ENCODE data around the gene DYNC1LI2.

The DYNC1LI2 gene

GRCh38 chr16:66740010-66740409 lies 11.4 kb downstream of the DYNC1LI2 start:
- no peak for DNase-seq (ENCODE audit: low read depth)

- DNase-seq (ENCODE audit: low read depth): no peak
These were observed 15.5 kb downstream of the DYNC1LI2 start for GRCh38 chr16:66735891-66736290.

GRCh38 chr16:66731101-66731500 lies 20.3 kb downstream of the DYNC1LI2 start:
- no peak for DNase-seq (ENCODE audit: low read depth)

- DNase-seq (ENCODE audit: low read depth): no peak
These were observed 22.6 kb downstream of the DYNC1LI2 start for GRCh38 chr16:66728804-66729203.

GRCh38 chr16:66728117-66728787 lies 23.2 kb downstream of the DYNC1LI2 start:
- no peak for DNase-seq (ENCODE audit: low read depth)

- no peak for DNase-seq (ENCODE audit: low read depth)
These were observed 30.6 kb downstream of the DYNC1LI2 start for GRCh38 chr16:66720766-66721165.

GRCh38 chr16:66719246-66719645 lies 32.2 kb downstream of the DYNC1LI2 start:
- DNase-seq (ENCODE audit: low read depth): no peak

GRCh38 chr16:66717776-66718175 lies 33.6 kb downstream of the DYNC1LI2 start:
- DNase-seq (ENCODE audit: low read depth): no peak

GRCh38 chr16:66717112-66717675 lies 34.2 kb downstream of the DYNC1LI2 start:
- peak; percentile 42 for DNase-seq (ENCODE audit: low read depth)

GRCh38 chr16:66714654-66715307 lies 36.6 kb downstream of the DYNC1LI2 start:
- no peak for DNase-seq (ENCODE audit: low read depth)

GRCh38 chr16:66714062-66714461 lies 37.3 kb downstream of the DYNC1LI2 start:
- no peak for DNase-seq (ENCODE audit: low read depth)

GRCh38 chr16:66713076-66713475 lies 38.3 kb downstream of the DYNC1LI2 start:
- DNase-seq (ENCODE audit: low read depth): no peak

- no peak for DNase-seq (ENCODE audit: low read depth)
These were observed 38.9 kb downstream of the DYNC1LI2 start for GRCh38 chr16:66712512-66712911.

GRCh38 chr16:66711581-66711980 lies 39.8 kb downstream of the DYNC1LI2 start:
- no peak for DNase-seq (ENCODE audit: low read depth)

- DNase-seq (ENCODE audit: low read depth): no peak
These were observed 44.9 kb downstream of the DYNC1LI2 start for GRCh38 chr16:66706506-66706880.

- no peak for DNase-seq (ENCODE audit: low read depth)
These were observed 45.5 kb downstream of the DYNC1LI2 start for GRCh38 chr16:66705790-66706505.

GRCh38 chr16:66703406-66704215 lies 47.8 kb downstream of the DYNC1LI2 start:
- DNase-seq (ENCODE audit: low read depth): no peak

- no peak for DNase-seq (ENCODE audit: low read depth)
These were observed 49.9 kb downstream of the DYNC1LI2 start for GRCh38 chr16:66701516-66701915.

GRCh38 chr16:66701026-66701425 lies 50.4 kb downstream of the DYNC1LI2 start:
- no peak for DNase-seq (ENCODE audit: low read depth)

- no peak for DNase-seq (ENCODE audit: low read depth)
These were observed 51.5 kb downstream of the DYNC1LI2 start for GRCh38 chr16:66699898-66700297.

- DNase-seq (ENCODE audit: low read depth): no peak
These were observed 53.4 kb downstream of the DYNC1LI2 start for GRCh38 chr16:66698046-66698445.
